ENCODE measurements around the gene VCX3B. TPM values are rescaled to one million over a fixed set of nuclear protein-coding genes. Genes with fewer than 3 reads are reported as not detected.
"Not testable (repeated sequence)": the region's sequence is repeated elsewhere in the genome, so short reads cannot be mapped to it uniquely, and the experiment has no call there.

VCX3B gene
- total RNA-seq, 6 experiments from 2014 or later: not detected

DNA sequence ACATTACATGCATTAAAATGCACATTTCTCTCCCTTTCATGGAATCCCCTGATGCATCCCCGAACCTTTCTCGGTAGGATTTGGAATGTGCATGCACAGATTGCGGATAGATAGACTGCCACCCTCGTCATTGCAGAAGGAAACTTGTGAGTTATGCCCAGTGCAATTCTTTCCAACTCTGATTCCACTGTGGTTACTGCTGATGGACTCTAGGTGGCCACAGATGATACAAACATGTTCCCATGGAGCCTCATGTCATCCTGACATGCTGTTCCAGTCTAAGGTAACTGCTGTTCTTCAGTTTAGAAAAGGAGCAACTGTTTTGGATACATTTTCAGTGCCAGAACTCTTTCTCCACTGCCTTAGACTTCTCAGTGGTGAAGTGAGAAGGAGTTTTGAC, 9.1 kb upstream of the VCX3B start:
- DNase-seq: no peak
- Histone ChIP-seq H3K4me1 (no peaks in the 10 kb centered on the region), H3K27ac (no peak overlapping the region), H3K27me3 (no peaks in the 10 kb centered on the region), H3K36me3 (no peaks in the 10 kb centered on the region), H3K9me3 (no peaks in the 10 kb centered on the region), H3K4me3 (no peak overlapping the region)
- ATAC-seq: no peak
- WGBS (ENCODE audit: insufficient coverage, low coverage, low lambda C conversion rate, missing lambda C conversion rate): 63% methylated on average over 4 of the region's 4 CpGs
- intact Hi-C loops (cut with DNase I): no loop called here
- TF ChIP-seq POLR2A (IDR thresholded peaks at IDR 0.05): no peak
- TF ChIP-seq, protein P1, sequence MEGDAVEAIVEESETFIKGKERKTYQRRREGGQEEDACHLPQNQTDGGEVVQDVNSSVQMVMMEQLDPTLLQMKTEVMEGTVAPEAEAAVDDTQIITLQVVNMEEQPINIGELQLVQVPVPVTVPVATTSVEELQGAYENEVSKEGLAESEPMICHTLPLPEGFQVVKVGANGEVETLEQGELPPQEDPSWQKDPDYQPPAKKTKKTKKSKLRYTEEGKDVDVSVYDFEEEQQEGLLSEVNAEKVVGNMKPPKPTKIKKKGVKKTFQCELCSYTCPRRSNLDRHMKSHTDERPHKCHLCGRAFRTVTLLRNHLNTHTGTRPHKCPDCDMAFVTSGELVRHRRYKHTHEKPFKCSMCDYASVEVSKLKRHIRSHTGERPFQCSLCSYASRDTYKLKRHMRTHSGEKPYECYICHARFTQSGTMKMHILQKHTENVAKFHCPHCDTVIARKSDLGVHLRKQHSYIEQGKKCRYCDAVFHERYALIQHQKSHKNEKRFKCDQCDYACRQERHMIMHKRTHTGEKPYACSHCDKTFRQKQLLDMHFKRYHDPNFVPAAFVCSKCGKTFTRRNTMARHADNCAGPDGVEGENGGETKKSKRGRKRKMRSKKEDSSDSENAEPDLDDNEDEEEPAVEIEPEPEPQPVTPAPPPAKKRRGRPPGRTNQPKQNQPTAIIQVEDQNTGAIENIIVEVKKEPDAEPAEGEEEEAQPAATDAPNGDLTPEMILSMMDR (IDR thresholded peaks at IDR 0.05): no peak

DNA sequence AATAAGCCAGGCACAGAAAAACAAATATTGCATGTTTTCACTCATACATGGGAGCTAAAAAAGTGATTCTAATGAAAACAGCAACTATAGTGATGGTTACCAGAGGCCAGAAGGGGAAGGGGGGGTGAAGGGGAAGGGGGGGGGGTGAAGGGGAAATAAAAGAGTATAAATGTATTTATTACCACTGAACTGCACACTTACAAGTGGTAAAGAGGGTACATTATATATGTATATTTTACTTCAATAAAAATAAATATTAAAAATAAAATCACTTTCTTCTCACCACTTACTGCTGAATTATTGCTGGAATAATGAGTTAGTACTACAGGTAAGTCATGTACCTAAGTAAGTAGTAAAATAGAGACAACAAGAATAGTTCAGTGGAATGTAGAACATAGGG, 2.1 kb upstream of the VCX3B start:
- no peak overlapping the region for H3K27ac ChIP-seq
- H3K4me3 ChIP-seq: no peak overlapping the region
- TF ChIP-seq POLR2A (IDR thresholded peaks at IDR 0.05): no peak
- TF ChIP-seq, protein P1 (IDR thresholded peaks at IDR 0.05): no peak
- intact Hi-C loops (cut with DNase I): no loop called here
- no peaks in the 10 kb centered on the region for H3K4me1 ChIP-seq
- H3K9me3 ChIP-seq: no peaks in the 10 kb centered on the region
- DNase-seq (no peak), ATAC-seq (no peak)
- no peaks in the 10 kb centered on the region for H3K36me3 ChIP-seq
- H3K27me3 ChIP-seq: no peaks in the 10 kb centered on the region

DNA sequence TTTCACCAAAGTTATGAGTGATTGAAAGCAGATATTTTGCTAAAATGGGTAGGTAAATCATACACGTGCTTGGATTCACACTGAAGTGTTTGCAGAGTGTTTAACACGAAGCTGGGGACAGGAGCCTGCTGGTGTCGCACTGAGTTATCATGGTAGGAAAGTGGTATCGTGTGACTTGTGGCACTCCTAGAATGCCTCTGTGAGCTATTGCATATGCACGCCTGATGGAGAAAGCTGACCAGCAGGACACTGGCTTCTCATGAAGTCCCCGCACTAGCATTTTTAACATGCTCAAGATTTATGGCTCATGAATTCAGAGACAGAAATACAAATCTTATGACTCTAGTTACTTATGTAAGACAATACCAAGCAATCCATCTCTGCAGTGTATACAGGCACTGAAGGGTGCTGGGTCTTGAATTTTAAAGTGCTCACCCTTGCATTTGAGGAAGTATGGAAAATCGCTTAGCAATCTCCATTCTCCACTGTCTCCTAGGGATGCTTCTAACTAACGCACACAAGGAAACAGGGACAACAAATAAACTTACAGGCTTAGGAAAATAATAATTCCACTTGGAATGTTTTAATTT, 19.8 kb downstream of the VCX3B start:
- Histone ChIP-seq H3K4me3 (no peak overlapping the region), H3K27ac (no peak overlapping the region), H3K9me3 (no peaks in the 10 kb centered on the region), H3K36me3 (no peaks in the 10 kb centered on the region), H3K4me1 (no peaks in the 10 kb centered on the region), H3K27me3 (peaks cover 0 to 5% of the 10 kb centered on the region in 2 donors)
- no peak for TF ChIP-seq POLR2A (IDR thresholded peaks at IDR 0.05)
- TF ChIP-seq, protein P1 (IDR thresholded peaks at IDR 0.05): no peak
- no peak for ATAC-seq
- intact Hi-C loops (cut with DNase I): no loop called here
- no peak for DNase-seq
- 58% methylated on average over 7 of the region's 8 CpGs for WGBS (ENCODE audit: insufficient coverage, low coverage, low lambda C conversion rate, missing lambda C conversion rate)

DNA sequence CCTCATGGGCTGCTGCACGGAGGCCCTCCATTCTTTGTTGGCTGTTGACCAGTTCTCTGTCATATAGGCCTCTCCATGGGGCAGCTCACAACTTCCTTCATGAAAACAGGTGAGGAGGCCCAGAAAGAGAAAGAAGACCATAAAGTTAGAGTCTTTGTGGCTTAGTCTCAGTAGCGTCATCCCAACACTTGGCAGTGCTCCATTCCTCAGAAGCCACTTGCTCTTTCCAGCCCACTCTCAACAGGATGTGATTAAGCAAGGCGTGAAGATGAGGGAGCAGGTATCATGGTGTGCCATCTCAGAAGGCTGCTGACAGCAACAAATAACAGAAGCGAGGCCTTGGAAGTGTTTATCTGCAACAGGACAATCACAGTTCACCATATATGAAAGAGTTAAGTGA, 30.4 kb downstream of the VCX3B start:
- H3K9me3 ChIP-seq; H3K4me1 ChIP-seq; H3K4me3 ChIP-seq; H3K36me3 ChIP-seq; DNase-seq; H3K27ac ChIP-seq; H3K27me3 ChIP-seq; ATAC-seq; intact Hi-C loops (cut with DNase I): not testable (repeated sequence)
- WGBS (ENCODE audit: insufficient coverage, low coverage, low lambda C conversion rate, missing lambda C conversion rate): 34% methylated on average over 4 of the region's 4 CpGs

- Histone ChIP-seq H3K9me3 (no peaks in the 10 kb centered on the region), H3K27me3 (no peaks in the 10 kb centered on the region), H3K36me3 (no peaks in the 10 kb centered on the region), H3K4me1 (no peaks in the 10 kb centered on the region), H3K4me3 (no peak overlapping the region), H3K27ac (no peak overlapping the region)
- intact Hi-C loops (cut with DNase I): no loop called here
- TF ChIP-seq POLR2A (IDR thresholded peaks at IDR 0.05): no peak
- TF ChIP-seq, protein P1 (IDR thresholded peaks at IDR 0.05): no peak
- ATAC-seq: no peak
- no peak for DNase-seq
- 66% methylated on average over 4 of the region's 4 CpGs for WGBS (ENCODE audit: insufficient coverage, low coverage, low lambda C conversion rate, missing lambda C conversion rate)
These were observed 35.6 kb downstream of the VCX3B start for GRCh38 chrX:8500203-8500602.

GRCh38 chrX:8502101-8502500, 37.5 kb downstream of the VCX3B start:
- H3K4me3 ChIP-seq; H3K27ac ChIP-seq; H3K36me3 ChIP-seq; H3K9me3 ChIP-seq; H3K4me1 ChIP-seq; intact Hi-C loops (cut with DNase I); DNase-seq; H3K27me3 ChIP-seq; ATAC-seq: not testable (repeated sequence)
- 82% methylated on average over 17 of the region's 21 CpGs for WGBS (ENCODE audit: insufficient coverage, low coverage, low lambda C conversion rate, missing lambda C conversion rate)

All from right lobe of liver (tissue), 6 donors.